Neuronal stem cell (in vitro differentiated cells): ENCODE results near the gene WDR93.

Source experiments
- DNase-seq: peaks from one replicate; pipeline ENCODE4 v3.0.0-alpha.2; 2013; ENCODE audit warnings: low spot score
- H2AFZ ChIP-seq: one replicate; pipeline ENCODE4 v1.6.1; 2013; ENCODE audit warnings: mild to moderate bottlenecking, low read length, inconsistent platforms
- H2AK5ac ChIP-seq: 2 replicates; pipeline ENCODE4 v1.6.1; 2013; ENCODE audit warnings: low read depth, mild to moderate bottlenecking, inconsistent platforms, low read length, moderate library complexity, mixed read lengths
- H2BK120ac ChIP-seq: 2 replicates; pipeline ENCODE4 v1.6.1; 2013; ENCODE audit warnings: low read depth, mild to moderate bottlenecking, inconsistent platforms, low read length, moderate library complexity, mixed read lengths
- H2BK12ac ChIP-seq: one replicate; pipeline ENCODE4 v1.6.1; 2013; ENCODE audit warnings: low read length, inconsistent platforms
- H2BK15ac ChIP-seq: 2 replicates; pipeline ENCODE4 v1.6.1; 2013; ENCODE audit warnings: mild to moderate bottlenecking, low read length, inconsistent platforms, mixed read lengths
- H2BK5ac ChIP-seq: one replicate; pipeline ENCODE4 v1.6.1; 2013; ENCODE audit warnings: inconsistent platforms, mild to moderate bottlenecking, low read length, moderate library complexity
- H3K14ac ChIP-seq: one replicate; pipeline ENCODE4 v1.6.1; 2013; ENCODE audit warnings: low read length, inconsistent platforms
- H3K18ac ChIP-seq: 2 replicates; pipeline ENCODE4 v1.6.1; 2013; ENCODE audit warnings: low read length, inconsistent platforms
- H3K23ac ChIP-seq: 2 replicates; pipeline ENCODE4 v1.6.1; 2013; ENCODE audit warnings: low read depth, mild to moderate bottlenecking, mixed read lengths, low read length, inconsistent platforms; ENCODE audit not compliant: poor library complexity
- H3K27ac ChIP-seq: replicated peaks from 3 replicates; pipeline ENCODE4 v1.5.1; 2013; ENCODE audit warnings: low read length, inconsistent platforms
- H3K27me3 ChIP-seq, 3 experiments: 2 replicates each; pipeline ENCODE4 v1.6.1; 2013; ENCODE audit warnings: low read length in 3 of 3, mild to moderate bottlenecking in 2 of 3, inconsistent platforms in 1 of 3, low read depth in 1 of 3, mixed read lengths in 1 of 3, moderate library complexity in 1 of 3; ENCODE audit not compliant: control insufficient read depth in 3 of 3, insufficient read depth in 3 of 3
- H3K36me3 ChIP-seq, 2 donors: replicated peaks in 1 of 2; 2 replicates each; pipeline ENCODE4 v1.6.1; 2013; ENCODE audit warnings: low read length in 2 of 2; ENCODE audit not compliant: control insufficient read depth in 2 of 2, insufficient read depth in 2 of 2
- H3K4ac ChIP-seq: 2 replicates; pipeline ENCODE4 v1.6.1; 2013; ENCODE audit warnings: inconsistent platforms, mild to moderate bottlenecking, low read length, moderate library complexity
- H3K4me1 ChIP-seq, 2 donors: 1 replicate in 1 of 2; 2 replicates in 1 of 2; pipeline ENCODE4 v1.6.1; 2013; ENCODE audit warnings: low read length in 2 of 2, low read depth in 1 of 2; ENCODE audit not compliant: control insufficient read depth in 2 of 2, insufficient read depth in 1 of 2
- H3K4me2 ChIP-seq: one replicate; pipeline ENCODE4 v1.6.1; 2013; ENCODE audit warnings: mild to moderate bottlenecking, low read length, inconsistent platforms; ENCODE audit not compliant: insufficient read depth, poor library complexity, severe bottlenecking
- H3K4me3 ChIP-seq, 2 donors: 2 replicates each; pipeline ENCODE4 v1.5.1; 2013; ENCODE audit warnings: low read length in 2 of 2, mild to moderate bottlenecking in 2 of 2, inconsistent platforms in 1 of 2, moderate library complexity in 1 of 2
- H3K79me1 ChIP-seq: one replicate; pipeline ENCODE4 v1.6.1; 2013; ENCODE audit warnings: low read depth, mild to moderate bottlenecking, inconsistent platforms, low read length, moderate library complexity
- H3K9ac ChIP-seq: one replicate; pipeline ENCODE4 v1.6.1; 2013; ENCODE audit warnings: mild to moderate bottlenecking, low read depth, low read length, inconsistent platforms; ENCODE audit not compliant: poor library complexity
- H3K9me3 ChIP-seq, 2 donors: replicated peaks in 1 of 2; 2 replicates each; pipeline versions ENCODE3 to v1.6.1; 2013; ENCODE audit warnings: low read length in 2 of 2, mild to moderate bottlenecking in 2 of 2, inconsistent platforms in 1 of 2, low read depth in 1 of 2, mixed read lengths in 1 of 2, moderate library complexity in 1 of 2; ENCODE audit not compliant: control insufficient read depth in 2 of 2, insufficient read depth in 1 of 2
- H4K8ac ChIP-seq: one replicate; pipeline ENCODE4 v1.6.1; 2013; ENCODE audit warnings: low read depth, mild to moderate bottlenecking, inconsistent platforms, low read length, moderate library complexity
- H4K91ac ChIP-seq: one replicate; pipeline ENCODE4 v1.6.1; 2013; ENCODE audit warnings: low read length, low read depth, mild to moderate bottlenecking, inconsistent platforms; ENCODE audit not compliant: poor library complexity
- WGBS, 2 donors: extraction: QIAGEN DNeasy Blood & Tissue Kit; methylation state at CpG; one replicate each; pipeline ENCODE4 v1.1.7; 2013; ENCODE audit warnings: missing lambda C conversion rate in 2 of 2, mixed read lengths in 1 of 2; ENCODE audit not compliant: insufficient read length in 2 of 2, insufficient replicate concordance in 1 of 2; ENCODE audit errors: extremely low coverage in 2 of 2; 5-methylcytosine and 5-hydroxymethylcytosine counted together

WDR93 gene

DNA sequence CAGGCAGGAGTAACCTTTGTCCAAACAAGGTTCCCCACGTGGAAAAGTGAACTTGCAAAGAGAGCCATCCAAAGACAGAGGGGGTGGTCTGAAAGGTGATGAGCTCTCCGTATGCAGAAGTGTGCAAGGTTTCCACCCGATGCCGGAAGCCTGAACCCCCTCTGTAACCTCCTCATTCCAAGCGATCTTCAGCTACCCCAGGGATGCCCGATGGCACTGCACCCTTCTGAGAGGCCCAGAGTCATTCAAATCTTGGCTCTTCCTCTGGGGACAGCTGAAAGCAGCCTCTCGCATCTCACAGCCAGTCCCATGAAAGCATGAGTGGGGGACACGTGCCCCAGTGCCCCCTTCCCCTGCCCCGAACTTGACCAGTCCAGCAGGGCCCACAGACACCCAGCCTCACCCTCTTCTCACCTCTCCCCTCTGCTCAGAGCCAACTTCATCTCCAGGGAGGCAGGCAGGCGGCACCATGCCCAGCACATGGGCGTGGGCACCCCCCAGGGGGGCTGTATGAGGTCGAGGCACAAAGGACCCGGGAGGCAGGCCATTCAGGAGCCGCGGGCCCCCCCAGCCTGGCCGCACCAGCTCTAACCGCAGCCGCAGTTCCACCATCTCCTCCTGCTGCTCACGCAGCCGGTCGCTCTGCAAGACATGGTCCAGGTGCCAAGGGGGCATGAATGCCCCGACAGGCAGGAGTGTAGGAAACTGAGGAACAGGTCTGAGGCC, 44.0 kb upstream of the WDR93 start:
- Histone ChIP-seq H2BK120ac (no peak overlapping the region), H4K91ac (no peak overlapping the region), H3K79me1 (peaks cover 1% of the 10 kb centered on the region), H3K36me3 (peaks cover 22 to 37% of the 10 kb centered on the region in 2 donors), H3K14ac (no peak overlapping the region), H3K4me3 (no peak overlapping the region), H3K18ac (no peak overlapping the region), H3K27ac (no peak overlapping the region), H3K27me3 (no peaks in the 10 kb centered on the region), H3K9ac (no peak overlapping the region), H2BK15ac (no peak overlapping the region), H2AK5ac (no peak overlapping the region), H3K9me3 (peaks cover 0 to 1% of the 10 kb centered on the region in 2 donors), H4K8ac (no peak overlapping the region), H2BK5ac (no peak overlapping the region), H3K4me1 (peaks cover 0 to 1% of the 10 kb centered on the region in 2 donors), H3K4me2 (no peak overlapping the region), H2BK12ac (no peak overlapping the region), H2AFZ (no peak overlapping the region), H3K23ac (no peak overlapping the region), H3K4ac (no peak overlapping the region)
- DNase-seq: no peak
- WGBS, 2 donors: no CpG with 5 or more reads among the region's 22 CpGs

DNA sequence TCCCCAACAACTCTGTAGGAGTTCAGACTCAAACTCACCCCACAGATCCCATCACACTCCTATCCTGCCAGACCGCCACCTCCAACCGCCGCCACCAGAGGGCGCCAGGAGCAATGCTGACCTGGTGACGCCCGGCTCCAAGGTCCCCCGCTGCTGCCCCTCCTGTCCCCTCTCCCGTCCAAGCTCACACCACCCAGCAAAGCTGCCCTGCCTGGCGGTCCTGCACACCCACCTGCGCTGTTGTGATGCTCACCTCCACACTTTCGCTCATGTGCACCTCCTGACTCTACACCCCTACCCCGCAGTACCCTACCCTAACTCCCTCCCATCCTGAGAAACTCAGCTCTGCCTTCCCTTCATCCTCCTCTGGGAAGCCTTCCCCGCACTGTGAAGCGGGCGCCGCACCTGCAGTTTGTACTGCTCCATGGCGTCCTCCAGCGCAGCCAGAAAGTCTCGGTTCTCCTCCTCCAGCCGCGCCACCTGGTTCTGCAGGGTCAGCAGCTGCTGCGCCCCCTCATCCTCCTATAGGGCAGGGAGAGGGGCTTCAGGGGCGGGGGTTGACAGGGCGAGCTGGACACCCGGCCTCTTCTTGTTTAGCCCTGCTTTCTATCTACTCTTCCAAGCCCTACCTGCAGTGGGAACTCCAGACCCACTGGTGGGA, 43.3 kb upstream of the WDR93 start:
- Histone ChIP-seq H3K14ac (no peak overlapping the region), H2BK12ac (no peak overlapping the region), H3K4ac (no peak overlapping the region), H3K18ac (no peak overlapping the region), H3K27me3 (no peaks in the 10 kb centered on the region), H3K4me3 (no peak overlapping the region), H3K9ac (no peak overlapping the region), H2AFZ (no peak overlapping the region), H3K79me1 (peaks cover 5% of the 10 kb centered on the region), H2BK15ac (no peak overlapping the region), H3K4me1 (peaks cover 0 to 1% of the 10 kb centered on the region in 2 donors), H3K9me3 (no peaks in the 10 kb centered on the region), H3K27ac (no peak overlapping the region), H2BK120ac (no peak overlapping the region), H2BK5ac (no peak overlapping the region), H4K8ac (no peak overlapping the region), H3K23ac (no peak overlapping the region), H3K36me3 (peaks cover 18 to 37% of the 10 kb centered on the region in 2 donors), H3K4me2 (no peak overlapping the region), H4K91ac (no peak overlapping the region), H2AK5ac (no peak overlapping the region)
- peak; percentile 64 for DNase-seq
- no CpG with 5 or more reads among the region's 25 CpGs for WGBS, 2 donors

DNA sequence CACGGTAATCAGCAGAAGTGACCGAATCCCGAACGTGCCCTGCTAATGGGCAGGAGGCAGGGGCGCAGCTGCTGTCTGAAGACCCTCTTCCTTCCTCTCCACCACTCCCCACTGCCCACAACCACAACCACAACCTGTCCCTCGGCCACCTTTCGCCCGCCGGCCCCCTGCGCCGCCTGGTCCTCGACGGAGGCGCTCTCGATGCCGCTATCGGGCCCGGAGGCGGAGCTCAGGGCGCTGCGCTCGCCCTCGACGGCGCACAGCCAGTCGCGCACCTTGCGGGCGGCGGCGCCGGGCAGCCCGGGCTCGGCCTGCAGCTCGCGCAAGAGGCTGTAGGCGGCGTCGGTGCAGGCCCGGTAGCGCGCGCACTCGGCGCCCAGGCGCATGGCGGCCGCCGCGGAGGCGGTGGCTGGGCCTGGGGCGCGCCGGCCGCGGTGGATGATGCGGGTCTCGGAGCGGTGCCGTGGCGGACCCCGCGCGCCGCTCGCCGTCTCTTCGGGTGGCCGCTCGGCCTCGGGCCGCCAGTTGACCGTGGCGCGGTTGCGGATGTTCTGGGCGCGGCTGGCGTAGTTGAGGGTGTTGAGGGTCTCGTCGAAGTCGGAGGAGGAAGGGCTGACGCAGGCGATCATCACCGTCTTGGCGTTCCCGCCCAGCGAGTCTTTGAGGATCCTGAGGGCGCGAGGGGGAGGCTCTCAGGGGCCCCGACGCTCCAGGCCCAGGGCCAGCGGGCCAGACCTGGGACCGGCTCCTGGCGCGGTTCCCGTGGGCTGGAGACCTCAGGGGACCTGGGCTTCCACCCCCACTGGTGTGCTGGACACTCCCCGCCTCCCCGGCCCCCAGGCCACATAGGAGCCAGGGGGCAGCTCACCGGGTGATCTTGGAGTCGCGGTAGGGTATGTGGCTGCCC, 42.3 kb upstream of the WDR93 start:
- Histone ChIP-seq H3K18ac (no peak overlapping the region), H2BK5ac (no peak overlapping the region), H2AK5ac (no peak overlapping the region), H3K9ac (no peak overlapping the region), H3K14ac (no peak overlapping the region), H3K27ac (no peak overlapping the region), H3K4me1 (peaks cover 0 to 1% of the 10 kb centered on the region in 2 donors), H3K79me1 (peaks cover 8% of the 10 kb centered on the region), H3K4ac (no peak overlapping the region), H3K4me2 (no peak overlapping the region), H4K91ac (no peak overlapping the region), H3K9me3 (no peaks in the 10 kb centered on the region), H2BK120ac (no peak overlapping the region), H2BK15ac (no peak overlapping the region), H3K27me3 (no peaks in the 10 kb centered on the region), H4K8ac (no peak overlapping the region), H3K23ac (no peak overlapping the region), H2AFZ (no peak overlapping the region), H2BK12ac (no peak overlapping the region), H3K4me3 (no peak overlapping the region), H3K36me3 (peaks cover 22 to 39% of the 10 kb centered on the region in 2 donors)
- DNase-seq: no peak
- WGBS, 2 donors: no CpG with 5 or more reads among the region's 102 CpGs
